LNCAP (cell line): ENCODE results near the gene PPP2CA.

ENCODE experiments used
- TF ChIP-seq, protein P1 (sequence below): fragments of 450-650 bp; IDR thresholded peaks from 2 replicates; pipeline ENCODE4 v1.5.1; 2017; ENCODE audit warnings: mild to moderate bottlenecking

PPP2CA gene

DNA sequence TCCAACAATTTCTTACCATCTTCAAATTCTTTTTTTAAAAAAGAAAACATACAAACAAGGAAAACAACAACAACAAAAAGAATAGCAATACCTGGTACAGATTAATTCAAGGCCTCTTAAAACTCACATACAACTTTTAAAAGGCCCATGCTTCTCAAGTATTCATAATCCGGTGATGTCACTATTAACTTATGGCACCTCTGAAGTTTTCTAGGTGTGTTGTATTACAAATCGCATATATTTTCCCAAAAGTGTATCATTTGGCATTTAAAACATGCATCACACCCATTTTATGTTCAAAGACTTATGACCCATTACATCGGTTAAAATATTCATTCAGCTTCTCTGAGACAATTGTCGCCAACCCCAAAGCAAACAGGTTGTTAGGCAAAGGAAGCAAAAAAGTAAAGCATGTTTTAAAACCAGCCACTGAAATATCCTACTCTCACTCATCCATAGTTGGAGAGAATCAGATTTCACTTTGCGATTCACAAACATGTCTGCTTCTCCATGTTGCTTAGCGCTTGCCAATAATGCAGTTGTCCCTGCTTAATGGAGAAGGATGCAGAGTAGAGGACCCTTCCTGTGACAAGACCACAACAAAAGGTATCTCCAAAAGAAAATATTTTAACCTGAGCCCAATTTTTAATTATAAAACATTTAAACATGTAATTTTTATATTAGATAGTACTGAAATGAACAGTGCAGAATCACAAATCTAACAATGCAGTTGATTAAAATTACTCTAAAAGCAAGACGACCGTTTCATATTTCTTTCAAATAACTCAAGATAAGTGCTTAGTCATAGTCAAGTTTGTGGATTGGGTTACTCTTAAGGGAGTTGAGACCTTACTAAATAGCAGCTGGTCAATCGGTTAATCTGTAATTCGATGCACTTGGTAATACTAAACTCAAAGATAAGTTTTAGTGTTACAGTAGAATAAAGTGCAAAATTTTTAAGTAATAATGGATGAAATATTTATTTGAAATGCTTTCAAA is 50.7 kb downstream of the PPP2CA start:
- TF ChIP-seq, protein P1, sequence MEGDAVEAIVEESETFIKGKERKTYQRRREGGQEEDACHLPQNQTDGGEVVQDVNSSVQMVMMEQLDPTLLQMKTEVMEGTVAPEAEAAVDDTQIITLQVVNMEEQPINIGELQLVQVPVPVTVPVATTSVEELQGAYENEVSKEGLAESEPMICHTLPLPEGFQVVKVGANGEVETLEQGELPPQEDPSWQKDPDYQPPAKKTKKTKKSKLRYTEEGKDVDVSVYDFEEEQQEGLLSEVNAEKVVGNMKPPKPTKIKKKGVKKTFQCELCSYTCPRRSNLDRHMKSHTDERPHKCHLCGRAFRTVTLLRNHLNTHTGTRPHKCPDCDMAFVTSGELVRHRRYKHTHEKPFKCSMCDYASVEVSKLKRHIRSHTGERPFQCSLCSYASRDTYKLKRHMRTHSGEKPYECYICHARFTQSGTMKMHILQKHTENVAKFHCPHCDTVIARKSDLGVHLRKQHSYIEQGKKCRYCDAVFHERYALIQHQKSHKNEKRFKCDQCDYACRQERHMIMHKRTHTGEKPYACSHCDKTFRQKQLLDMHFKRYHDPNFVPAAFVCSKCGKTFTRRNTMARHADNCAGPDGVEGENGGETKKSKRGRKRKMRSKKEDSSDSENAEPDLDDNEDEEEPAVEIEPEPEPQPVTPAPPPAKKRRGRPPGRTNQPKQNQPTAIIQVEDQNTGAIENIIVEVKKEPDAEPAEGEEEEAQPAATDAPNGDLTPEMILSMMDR: no peak

DNA sequence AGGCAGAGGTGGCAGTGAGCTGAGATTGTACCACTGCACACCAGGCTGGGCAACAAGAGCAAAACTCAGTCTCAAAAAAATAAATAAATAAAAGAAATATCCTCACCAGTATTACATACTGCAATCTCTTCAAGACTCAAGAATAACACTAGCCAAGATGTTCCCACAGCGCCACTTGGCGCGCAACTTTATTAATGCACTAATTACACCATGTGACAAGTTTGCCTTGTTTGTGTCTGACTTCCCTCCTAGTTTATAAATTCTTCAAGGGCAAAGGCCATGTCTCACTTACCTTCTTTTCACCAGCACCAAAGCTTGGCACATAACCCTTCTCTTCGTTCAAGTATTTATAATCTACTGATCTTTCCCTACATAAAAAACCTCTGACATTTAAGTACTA is 53.9 kb downstream of the PPP2CA start:
- TF ChIP-seq, protein P1: peak; percentile 44; the same call in 1 of the 2 replicates

DNA sequence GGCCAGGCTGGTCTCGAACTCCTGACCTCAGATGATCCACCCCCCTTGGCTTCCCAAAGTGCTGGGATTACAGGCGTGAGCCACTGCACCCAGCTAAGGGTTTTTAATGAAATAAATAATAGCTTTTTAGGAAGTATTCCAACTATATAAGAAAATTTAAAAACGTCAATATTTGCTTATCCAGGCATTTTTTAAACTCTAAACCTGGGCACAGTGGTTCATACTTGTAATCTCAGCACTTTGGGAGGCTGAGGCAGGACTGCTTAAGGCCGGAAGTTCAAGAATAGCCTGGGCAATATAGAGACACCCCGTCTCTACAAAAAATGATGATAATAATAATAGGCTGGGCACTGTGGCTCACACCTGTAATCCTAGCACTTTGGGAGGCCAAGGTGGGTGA is 63.3 kb downstream of the PPP2CA start:
- TF ChIP-seq, protein P1: no peak

DNA sequence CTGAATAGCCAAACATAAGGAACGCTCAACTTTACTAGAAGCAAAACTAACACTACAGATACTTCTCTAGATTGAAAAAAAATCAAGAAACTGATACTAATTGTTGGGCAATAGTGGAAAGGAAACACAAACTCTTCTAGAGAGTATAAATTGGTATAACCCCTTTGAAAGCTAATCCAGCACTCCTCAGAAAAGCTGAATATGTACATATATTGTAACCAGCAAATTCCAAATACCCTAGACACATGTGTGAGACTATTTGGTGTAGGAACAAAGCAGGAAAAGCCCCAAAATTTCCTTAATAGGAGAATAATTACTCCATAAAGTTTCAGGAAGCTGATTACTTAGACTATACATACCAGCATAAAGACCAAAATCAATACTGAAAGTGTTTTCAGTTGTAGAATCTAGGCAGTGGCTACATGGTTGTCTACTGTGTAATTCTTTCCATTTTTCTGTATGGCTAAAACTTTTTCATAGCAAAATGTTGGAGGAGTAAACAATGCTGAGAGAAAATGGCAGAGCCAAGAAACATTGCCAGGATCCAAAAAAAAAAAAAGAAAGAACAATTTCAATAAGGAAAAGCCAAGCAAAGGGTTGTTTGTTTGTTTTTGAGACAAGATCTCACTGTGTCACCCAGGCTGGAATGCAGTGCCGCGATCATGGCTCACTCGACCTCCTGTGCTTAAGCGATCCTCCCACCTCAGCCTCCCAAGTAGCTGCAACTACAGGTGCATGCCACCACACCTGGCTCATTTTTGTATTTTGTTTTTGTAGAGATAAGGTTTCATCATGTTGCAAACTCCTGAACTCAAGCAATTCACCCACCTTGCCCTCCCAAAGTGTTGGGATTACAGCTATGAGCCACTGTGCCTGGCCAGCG is 64.1 kb downstream of the PPP2CA start:
- TF ChIP-seq, protein P1: no peak

DNA sequence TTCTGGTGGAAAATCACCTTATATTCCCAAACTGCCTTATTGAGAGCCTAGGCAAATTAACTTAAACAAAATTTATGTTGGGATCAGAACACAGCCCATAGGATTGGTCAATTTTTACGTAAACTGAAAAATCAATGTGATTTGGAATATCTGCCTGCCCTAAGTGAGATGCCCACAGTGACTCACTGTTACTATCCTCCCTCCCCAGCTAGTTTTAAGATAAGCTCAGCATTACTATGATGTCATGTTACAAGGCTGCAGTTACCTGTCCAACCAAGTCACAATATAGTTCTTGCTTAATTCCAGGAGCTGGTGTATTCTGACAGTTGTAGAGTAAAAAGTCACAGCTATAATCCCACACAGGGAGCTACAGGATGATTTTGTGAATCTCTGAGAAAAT is 72.2 kb downstream of the PPP2CA start:
- TF ChIP-seq, protein P1: no peak

DNA sequence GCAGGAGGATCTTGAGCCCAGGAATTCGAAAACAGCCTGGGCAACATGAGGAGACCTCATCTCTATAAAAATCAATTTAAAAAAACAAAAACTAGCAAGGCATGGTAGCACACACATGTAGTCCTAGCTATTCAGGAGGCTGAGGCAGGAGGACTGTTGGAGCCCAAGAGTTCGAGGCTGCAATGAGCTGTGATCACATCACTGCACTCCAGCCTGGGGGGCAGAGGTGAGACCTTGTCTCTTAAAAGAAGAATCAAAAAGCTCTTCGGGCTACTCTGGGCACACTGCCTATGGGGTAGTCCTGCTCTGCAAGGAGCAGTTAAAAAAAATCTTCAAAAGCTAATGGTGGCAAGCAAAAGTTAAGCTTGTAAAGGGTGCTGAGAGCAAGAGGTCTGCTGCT is 72.6 kb downstream of the PPP2CA start:
- TF ChIP-seq, protein P1: no peak

DNA sequence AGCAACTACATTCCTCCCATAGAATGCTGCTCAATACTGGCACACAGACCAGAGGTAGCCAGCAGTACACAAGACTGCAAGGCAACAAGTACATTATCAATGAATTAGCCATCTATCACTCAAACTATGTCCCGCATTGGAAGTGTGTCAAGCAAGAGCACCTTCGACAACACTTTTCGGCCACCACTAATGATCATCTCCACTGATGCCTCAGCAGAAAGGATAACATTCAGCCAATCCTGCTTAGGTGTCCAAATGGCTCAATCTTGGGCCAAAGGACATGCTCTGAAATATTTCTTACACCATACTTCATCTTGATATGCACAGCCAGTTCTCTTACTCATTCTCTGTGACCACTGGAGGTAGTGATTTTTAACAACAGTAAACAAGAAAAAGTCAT is 74.2 kb downstream of the PPP2CA start:
- TF ChIP-seq, protein P1: no peak
